Posterior vena cava (tissue), 2 donors: ENCODE results near the gene TSPAN14. TPM values are rescaled to one million over a fixed set of nuclear protein-coding genes. Genes with fewer than 3 reads are reported as not detected.

Experiments used
- total RNA-seq, 2 donors: library from RNA; stranded (reverse); fragmentation: NEBNext Ultra II Directional; extraction: Animal tissue kit (Norgen Biotek cat#: 25700); gene quantifications; one replicate each; pipeline ENCODE4 v1.2.1, GENCODE V29; 2021
- donor health status: DM: yes; HTN: yes; CAD: no.
- donor health status: DM: yes; HTN: yes; CAD: no.

TSPAN14 gene
- total RNA-seq, 2 donors from 2014 or later, result 56.6 to 57.4 TPM

Other genes starting within 250 kb of the TSPAN14 start
- 100 to 1,000 TPM; 247 to 269 TPM for gene ANXA11, start 248.8 kb upstream of the TSPAN14 start, total RNA-seq
- under 1 TPM in 1 of 2 donors, not detected in 1; 0.37 TPM for gene MAT1A, start 164.7 kb upstream of the TSPAN14 start, total RNA-seq
- not detected for gene DYDC1, start 97.6 kb upstream of the TSPAN14 start, total RNA-seq
- not detected for gene DYDC2, start 97.5 kb upstream of the TSPAN14 start, total RNA-seq
- gene PRXL2A, start 45.8 kb upstream of the TSPAN14 start, total RNA-seq, result 10 to 100 TPM; 22.1 to 23.2 TPM
- gene SH2D4B, start 83.6 kb downstream of the TSPAN14 start, total RNA-seq, result under 1 TPM in 1 of 2 donors, not detected in 1; 0.10 TPM